NB4 (cell line): ENCODE data around the gene UBXN1.

Experiments
- CTCF ChIP-seq: IDR thresholded peaks from one replicate; pipeline ENCODE4 v1.5.1; 2012; ENCODE audit warnings: low read depth, low read length
- POLR2A ChIP-seq: IDR thresholded peaks from 2 replicates; pipeline ENCODE4 v1.6.1; 2011; ENCODE audit warnings: mild to moderate bottlenecking; ENCODE audit not compliant: insufficient read length; ENCODE audit errors: extremely low read depth

GRCh38 chr11:62676698-62677097 is 2.2 kb downstream of the UBXN1 start:
- no peak for TF ChIP-seq CTCF
- no peak for TF ChIP-seq POLR2A
